GM12891 (cell line): ENCODE measurements around the gene NLGN1.

ENCODE experiments used
- PAX5 ChIP-seq: IDR thresholded peaks from 2 replicates; pipeline ENCODE4 v1.6.1; 2011; ENCODE audit warnings: low read length, moderate library complexity, mild to moderate bottlenecking; ENCODE audit not compliant: insufficient read depth, severe bottlenecking
- POLR2A ChIP-seq: IDR thresholded peaks from 2 replicates; pipeline ENCODE4 v1.6.1; 2011; ENCODE audit warnings: low read depth, low read length, control low read depth
- POLR2AphosphoS5 ChIP-seq: IDR thresholded peaks from 2 replicates; pipeline ENCODE4 v1.6.1; 2011; ENCODE audit warnings: low read depth, low read length, control low read depth
- POU2F2 ChIP-seq: IDR thresholded peaks from 2 replicates; pipeline ENCODE4 v1.6.1; 2011; ENCODE audit warnings: low read depth, mild to moderate bottlenecking, control low read depth, low read length, moderate library complexity
- SPI1 ChIP-seq: IDR thresholded peaks from 2 replicates; pipeline ENCODE4 v1.6.1; 2011; ENCODE audit warnings: low read depth, low read length, control low read depth
- TAF1 ChIP-seq: IDR thresholded peaks from 2 replicates; pipeline ENCODE4 v1.6.1; 2011; ENCODE audit warnings: low read depth, low read length, control low read depth

GRCh38 chr3:174116421-174116820 lies 718.9 kb downstream of the NLGN1 start:
- no peak for TF ChIP-seq POLR2AphosphoS5
- TF ChIP-seq POLR2A: no peak
- TF ChIP-seq TAF1: no peak
- no peak for TF ChIP-seq SPI1
- TF ChIP-seq PAX5: no peak
- TF ChIP-seq POU2F2: no peak
